Activated effector memory CD4-positive, alpha-beta T cell treated with anti-CD3 and anti-CD28 coated beads, Interleukin-2, amount 50 U/mL, for 16 hours (primary cell): ENCODE data around the gene OSBPL9.
"Not testable (repeated sequence)": the region's sequence is repeated elsewhere in the genome, so short reads cannot be mapped to it uniquely, and the experiment has no call there.

Experiments
- DNase-seq: peaks from one replicate; pipeline ENCODE4 v3.0.0-alpha.2; 2020

Gene OSBPL9

DNA sequence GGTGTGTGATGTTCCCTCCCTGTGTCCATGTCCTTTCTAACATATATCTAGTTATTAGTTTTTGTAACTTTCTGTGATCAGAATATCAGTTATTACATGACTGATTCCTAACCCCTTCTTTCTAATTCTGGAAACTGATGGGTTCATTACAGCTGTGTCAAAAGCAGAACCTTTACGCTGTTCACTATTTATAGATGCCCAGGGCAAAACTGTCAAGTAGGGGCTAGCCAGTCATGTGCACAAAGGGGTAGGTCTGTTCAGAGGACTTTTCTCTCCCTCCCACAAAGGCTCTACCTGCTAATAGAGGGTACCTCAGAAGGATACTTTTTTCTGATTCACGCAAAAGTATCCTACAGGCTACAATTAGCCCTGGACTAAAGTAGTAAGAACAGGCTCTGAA lies 182.5 kb downstream of the OSBPL9 start:
- DNase-seq = no peak

DNA sequence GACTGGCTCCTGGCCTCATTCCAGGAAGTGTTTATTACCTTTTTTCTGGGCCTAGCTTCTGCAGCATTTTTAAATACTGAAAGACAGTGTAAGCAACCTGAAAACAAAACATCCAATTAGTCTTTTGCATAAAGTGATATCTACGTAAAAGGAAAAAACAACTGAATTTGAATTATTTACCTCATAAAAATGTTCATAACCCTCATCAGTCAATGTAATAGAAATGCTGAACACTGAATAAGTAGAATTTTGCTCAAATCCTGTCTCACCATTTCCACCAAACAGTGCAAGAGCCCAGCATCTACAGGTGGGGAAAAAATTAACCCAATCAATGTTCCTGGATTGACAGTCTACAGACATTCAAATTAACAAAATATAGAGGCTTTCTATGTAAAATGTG lies 197.6 kb downstream of the OSBPL9 start:
- no peak for DNase-seq

GRCh38 chr1:51818487-51818886 lies 201.6 kb downstream of the OSBPL9 start:
- DNase-seq = no peak

- not testable (repeated sequence) for DNase-seq
Measured at GRCh38 chr1:51819021-51819420, 202.1 kb downstream of the OSBPL9 start.

- no peak for DNase-seq
Measured at GRCh38 chr1:51819810-51820209, 202.9 kb downstream of the OSBPL9 start.

- no peak for DNase-seq
Measured at GRCh38 chr1:51829058-51829457, 212.2 kb downstream of the OSBPL9 start.

GRCh38 chr1:51833700-51834099 lies 216.8 kb downstream of the OSBPL9 start:
- DNase-seq = no peak

DNA sequence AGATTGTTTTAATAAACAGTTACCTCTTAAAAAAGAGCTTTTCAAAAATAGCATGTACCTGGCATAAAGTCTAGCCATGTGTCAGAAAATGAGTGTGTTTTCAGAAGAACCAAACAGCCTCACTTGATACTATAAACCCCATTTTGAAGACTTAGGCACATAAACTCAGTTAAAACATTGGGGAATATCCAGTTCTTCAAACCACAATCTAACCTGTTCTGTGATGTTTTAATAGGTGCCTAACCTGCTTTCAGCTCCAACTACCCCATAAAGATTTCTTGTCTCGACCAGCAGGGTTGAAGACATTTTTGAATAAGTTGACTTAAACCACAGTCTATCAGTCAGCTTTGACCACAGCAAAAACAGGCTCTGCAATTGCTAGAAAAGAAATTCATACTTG lies 220.4 kb downstream of the OSBPL9 start:
- no peak for DNase-seq
